C4-2B (cell line): ENCODE results near the gene PLA2G2F.

Experiments
- H3K27ac ChIP-seq: fragments of 450-650 bp; 2 replicates; pipeline ENCODE4 v1.5.1; 2017
- CTCF ChIP-seq: fragments of 450-650 bp; conservative IDR thresholded peaks from 2 replicates; pipeline ENCODE4 v1.5.1; 2017; ENCODE audit warnings: mild to moderate bottlenecking
- ZFX ChIP-seq: fragments of 450-650 bp; IDR thresholded peaks from 2 replicates; pipeline ENCODE4 v1.6.1; 2017

Gene PLA2G2F

DNA sequence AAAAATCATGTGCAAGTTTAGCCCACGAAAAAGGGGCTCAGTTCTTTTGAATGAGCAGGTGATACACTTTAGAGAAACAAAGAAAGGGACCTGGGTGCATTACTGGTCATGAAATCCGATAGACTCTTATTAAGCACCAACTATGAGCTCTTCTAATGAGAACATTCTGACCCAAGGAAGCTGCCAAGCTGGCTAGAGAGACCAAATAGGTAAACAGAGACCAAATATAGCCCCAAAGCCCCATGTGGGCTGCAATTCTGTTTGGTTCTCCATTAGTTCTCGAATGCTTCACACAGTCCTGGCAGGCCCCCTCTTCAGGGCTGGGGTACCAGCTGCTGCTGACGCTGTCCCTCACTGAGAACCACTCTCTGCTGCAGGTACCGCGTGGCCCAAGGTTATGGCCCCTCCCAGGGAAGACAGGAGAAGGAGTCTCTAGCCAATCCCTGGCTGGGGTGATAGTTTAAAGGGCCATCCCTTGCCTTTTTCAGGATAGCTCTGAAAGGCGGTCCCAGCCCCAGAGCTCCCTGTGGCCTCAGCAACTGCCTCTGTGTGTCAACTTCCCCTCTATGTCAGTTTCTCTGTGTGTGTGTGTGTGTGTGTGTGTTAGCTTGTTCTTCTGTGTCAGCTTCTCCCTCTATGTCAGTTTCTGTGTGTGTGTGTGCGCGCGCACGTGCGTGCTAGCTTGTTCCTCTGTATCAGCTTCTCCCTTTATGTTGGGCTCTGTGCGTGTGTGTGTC, 39.7 kb downstream of the PLA2G2F start:
- no peak overlapping the region for H3K27ac ChIP-seq
- TF ChIP-seq ZFX, result no peak
- no peak for TF ChIP-seq CTCF

DNA sequence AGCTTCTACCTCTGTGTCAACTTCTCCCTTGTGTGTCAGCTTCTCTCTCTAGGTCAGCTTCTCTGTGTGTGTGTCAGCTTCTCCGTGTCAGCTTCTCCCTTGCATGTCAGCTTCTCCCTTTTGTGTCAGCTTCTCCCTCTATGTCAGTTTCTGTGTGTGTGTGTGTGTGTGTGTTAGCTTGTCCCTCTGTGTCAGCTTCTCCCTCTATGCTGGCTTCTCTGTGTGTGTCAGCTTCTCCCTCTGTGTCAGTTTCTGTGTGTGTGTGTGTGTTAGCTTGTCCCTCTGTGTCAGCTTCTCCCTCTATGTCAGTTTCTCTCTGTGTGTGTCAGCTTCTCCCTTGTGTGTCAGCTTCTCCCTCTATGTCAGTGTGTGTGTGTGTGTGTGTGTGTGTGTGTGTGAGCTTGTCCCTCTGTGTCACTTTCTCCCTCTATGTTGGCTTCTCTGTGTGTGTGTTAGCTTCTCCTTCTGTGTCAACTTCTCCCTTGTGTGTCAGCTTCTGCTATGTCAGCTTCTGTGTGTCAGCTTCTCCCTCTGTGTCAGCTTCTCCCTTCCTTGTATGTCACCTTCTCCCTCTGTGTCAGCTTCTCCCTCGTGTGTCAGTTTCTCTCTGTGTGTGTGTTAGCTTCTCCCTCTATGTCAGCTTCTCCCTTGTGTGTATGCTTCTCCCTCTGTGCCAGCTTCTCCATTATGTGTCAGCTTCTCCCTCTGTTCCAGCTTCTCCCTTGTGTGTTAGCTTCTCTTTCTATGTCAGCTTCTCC, 40.4 kb downstream of the PLA2G2F start:
- TF ChIP-seq ZFX (no peak), CTCF (no peak)
- H3K27ac ChIP-seq, result no peak overlapping the region

DNA sequence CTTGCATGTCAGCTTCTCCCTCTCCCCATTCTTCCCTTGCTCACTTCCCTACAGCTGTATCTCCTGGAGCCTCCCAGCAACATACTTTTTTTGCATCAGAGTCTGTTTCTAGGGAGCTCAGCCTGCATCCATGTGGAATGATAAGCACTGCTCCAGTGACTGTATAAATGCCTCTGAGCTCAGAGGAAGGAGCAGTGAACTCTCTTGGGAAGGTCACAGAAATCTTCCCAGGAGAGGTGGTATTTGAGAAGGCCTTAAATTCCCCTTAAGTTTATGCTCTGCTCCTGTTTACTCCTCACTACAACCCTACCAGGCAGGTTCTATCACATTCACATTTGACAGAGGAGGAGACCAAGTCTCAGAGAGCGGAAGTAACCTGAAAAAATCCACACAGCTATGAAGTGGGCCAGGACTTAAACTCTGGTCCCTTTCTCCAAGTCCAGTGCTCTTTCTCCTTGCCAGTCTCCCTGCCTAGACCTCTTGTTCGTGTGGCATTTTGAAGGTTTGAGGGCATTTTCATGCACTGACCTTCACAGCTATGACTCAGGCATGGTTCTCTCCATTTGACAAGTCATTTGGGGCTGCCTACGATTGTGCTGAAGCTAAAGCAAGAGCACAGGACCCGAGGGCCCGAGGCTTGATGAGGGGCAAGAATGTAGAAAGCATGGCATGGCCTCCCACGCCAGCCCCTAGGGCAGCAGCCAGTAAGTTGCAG, 41.2 kb downstream of the PLA2G2F start:
- no peak overlapping the region for H3K27ac ChIP-seq
- TF ChIP-seq CTCF, result no peak
- no peak for TF ChIP-seq ZFX

DNA sequence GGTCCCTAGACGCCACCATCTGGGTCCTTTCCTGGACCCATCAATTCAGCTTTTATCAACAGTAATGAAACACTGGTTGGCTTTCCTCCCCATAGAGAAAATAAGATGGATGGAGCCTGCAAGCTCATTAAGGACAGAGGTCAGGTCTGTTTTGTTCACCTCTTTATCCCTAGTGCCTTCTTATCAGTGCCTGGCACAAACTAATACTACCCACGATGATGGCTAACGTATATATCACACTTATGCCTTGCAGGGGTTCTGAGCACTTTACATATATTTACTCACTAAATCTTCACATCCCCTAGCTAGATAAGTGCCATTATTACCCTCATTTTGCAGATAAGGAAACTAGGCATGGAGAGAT, 41.7 kb downstream of the PLA2G2F start:
- TF ChIP-seq ZFX (no peak), CTCF (no peak)

DNA sequence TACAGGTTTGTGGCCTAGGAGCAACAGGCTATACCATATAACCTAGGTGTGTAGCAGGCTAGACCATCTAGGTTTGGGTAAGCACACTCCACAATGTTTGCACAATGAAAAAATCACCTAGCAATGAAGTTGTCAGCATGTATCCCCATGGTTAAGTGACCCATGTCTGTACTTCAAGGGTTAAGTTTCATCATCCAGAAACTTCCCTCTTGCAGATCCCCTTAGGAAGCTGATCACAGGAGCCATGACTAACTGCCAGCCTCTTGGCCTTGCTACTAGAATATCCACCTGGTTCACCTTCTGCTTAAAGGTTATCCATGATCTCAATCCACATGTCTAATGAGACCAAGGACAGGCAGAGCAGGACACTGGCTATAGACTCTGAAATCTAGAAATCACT, 43.3 kb downstream of the PLA2G2F start:
- H3K27ac ChIP-seq, result no peak overlapping the region

More for the DNA sequence above, 41.7 kb downstream of the PLA2G2F start:
- no peak overlapping the region for H3K27ac ChIP-seq

DNA sequence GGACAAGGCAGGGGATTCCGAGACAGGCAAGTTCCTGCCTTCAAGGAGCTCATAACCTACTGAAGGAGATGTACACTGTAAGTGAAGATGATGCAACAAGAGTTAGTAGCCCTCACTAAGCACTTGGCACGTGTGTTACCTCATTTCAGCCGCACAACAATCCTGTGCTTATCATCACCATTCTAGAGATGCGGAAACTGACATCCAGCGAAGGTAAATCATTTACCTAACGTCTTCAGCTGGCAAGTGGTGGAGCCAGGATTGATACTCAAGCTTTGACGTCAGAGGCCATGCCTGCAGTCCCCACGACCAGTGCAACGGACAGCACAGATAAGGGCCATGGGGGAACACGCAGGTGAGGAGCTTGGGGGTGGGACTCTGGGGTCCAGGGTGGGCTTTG, 43.9 kb downstream of the PLA2G2F start:
- TF ChIP-seq CTCF (no peak), ZFX (no peak)
- no peak overlapping the region for H3K27ac ChIP-seq

More for the DNA sequence above, 43.3 kb downstream of the PLA2G2F start:
- TF ChIP-seq ZFX, result no peak
- no peak for TF ChIP-seq CTCF
